SH-SY5Y (cell line): Measurements from ENCODE around the gene GLTP.

ENCODE experiments used
- GATA2 ChIP-seq: IDR thresholded peaks from 2 replicates; pipeline ENCODE4 v1.6.1; 2011; ENCODE audit warnings: mild to moderate bottlenecking, low read depth, low read length
- GATA3 ChIP-seq: IDR thresholded peaks from 2 replicates; pipeline ENCODE4 v1.6.1; 2011; ENCODE audit warnings: low read depth, mild to moderate bottlenecking, low read length, moderate library complexity

DNA sequence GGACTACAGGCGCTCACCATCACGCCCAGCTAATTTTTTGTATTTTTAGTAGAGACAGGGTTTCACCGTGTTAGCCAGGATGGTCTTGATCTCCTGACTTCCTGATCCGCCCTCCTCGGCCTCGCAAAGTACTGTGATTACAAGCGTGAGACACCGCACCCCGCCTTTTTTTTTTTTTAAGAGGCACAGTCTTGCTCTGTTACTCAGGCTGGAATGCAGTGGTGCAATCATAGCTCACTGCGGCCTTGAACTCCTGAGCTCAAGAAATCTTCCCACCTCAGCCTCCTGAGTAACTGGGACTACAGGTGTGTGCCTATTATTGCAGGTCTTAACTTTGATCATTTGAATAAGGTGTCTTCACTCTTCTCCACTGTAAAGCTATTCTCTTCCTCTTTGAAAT lies 5.3 kb upstream of the GLTP start:
- TF ChIP-seq GATA2: no peak
- no peak for TF ChIP-seq GATA3
